Fibroblast of skin of scalp (primary cell): ENCODE results near the gene TMCC3.
"Not testable (repeated sequence)": the region's sequence is repeated elsewhere in the genome, so short reads cannot be mapped to it uniquely, and the experiment has no call there.

ENCODE experiments used
- DNase-seq: peaks from one replicate; pipeline ENCODE4 v3.0.0-alpha.2; 2013

TMCC3 gene

GRCh38 chr12:94634717-94635116 lies 15.6 kb downstream of the TMCC3 start:
- no peak for DNase-seq

GRCh38 chr12:94633401-94633800 lies 17.0 kb downstream of the TMCC3 start:
- DNase-seq = no peak

- DNase-seq = no peak
Measured at GRCh38 chr12:94631058-94631457, 19.3 kb downstream of the TMCC3 start.

GRCh38 chr12:94628819-94629472 lies 21.4 kb downstream of the TMCC3 start:
- no peak for DNase-seq

DNA sequence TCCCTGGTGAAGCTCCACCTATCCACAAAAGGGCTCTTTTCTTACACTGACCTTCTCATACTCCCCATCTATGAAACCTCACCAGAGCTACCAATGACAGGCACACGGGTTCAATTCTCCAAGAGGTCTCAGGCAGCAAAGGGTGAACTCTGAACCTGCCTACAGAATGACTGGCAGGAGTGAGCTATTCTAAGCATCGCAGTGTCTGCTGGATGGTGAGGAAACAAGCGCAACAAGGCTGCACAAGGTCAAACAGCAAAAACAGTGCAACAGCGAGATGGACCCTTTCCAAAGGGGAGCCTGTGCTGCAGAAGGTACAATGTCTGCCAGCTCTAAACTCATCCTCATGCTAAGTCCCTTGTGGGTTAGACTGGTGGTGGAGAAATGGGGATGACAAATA lies 22.0 kb downstream of the TMCC3 start:
- no peak for DNase-seq

DNA sequence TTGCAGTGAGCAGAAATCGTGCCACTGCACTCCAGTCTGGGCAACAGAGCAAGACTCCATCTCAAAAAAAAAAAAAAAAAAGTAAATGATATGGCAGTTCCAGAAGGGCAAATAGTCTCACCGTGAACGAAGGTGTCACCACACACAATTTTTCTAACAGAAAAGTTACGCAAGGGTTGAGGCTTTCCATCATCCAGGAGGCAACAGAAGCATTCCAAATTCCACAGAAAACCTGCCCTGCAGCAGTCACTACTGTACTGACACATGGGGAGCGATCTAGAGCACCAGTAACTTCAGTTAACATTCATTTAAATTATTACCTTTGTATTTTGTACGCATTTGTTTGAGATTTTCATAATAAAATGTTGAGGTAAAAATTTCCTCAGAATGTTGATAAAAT lies 24.8 kb downstream of the TMCC3 start:
- DNase-seq = no peak

- no peak for DNase-seq
Measured at GRCh38 chr12:94623161-94623920, 27.0 kb downstream of the TMCC3 start.

DNA sequence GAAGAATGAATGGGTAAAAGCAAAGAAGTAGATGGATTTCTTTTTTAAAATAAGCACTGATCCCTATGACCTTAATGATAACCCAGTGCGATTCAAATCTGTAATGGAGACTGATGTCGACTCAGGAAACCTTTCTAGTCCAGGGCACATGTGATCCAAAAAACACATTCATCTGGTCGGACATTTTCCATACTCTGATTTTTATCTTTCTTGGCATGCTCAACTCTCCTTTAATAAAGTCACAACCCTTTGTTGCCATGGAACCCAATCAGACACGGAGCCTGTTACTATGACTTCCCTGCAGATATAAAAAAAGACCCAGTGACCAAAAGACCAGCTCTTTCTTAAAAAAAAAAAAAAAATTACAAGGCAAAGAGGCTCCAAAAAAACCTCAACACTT lies 27.9 kb downstream of the TMCC3 start:
- DNase-seq = no peak

DNA sequence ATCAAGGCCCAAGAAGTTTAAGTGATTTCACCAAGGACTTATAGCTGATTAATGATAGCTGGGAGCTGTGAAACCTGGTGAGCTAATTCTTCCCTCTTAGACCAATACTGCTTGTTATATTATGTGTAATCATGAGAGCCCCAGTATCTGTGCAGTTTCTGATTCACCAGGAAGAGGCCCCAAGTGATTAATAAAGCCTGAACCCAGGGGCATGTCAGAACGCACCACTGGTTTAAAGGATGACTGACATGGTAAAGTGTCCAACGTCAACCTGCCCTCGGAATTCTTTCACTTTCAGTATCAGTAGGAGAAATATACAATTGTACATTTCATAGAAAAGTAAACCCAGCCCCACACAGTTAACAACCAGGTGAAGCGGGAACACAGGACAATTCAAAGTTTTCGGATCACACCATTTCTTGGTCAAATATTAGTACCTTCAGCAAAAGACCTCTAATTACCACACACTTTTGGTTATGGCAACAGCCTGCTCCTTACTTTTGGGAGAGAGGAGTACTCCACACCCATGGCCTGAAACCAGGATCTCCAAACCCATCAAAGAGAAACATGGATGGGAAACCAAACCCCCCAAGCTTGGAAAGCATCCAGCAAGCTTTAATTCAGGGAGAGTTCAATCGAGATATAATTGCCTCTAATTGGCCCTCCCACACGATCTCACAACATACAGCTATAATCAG lies 28.5 kb downstream of the TMCC3 start:
- DNase-seq = no peak

- DNase-seq = no peak
Measured at GRCh38 chr12:94620621-94621020, 29.7 kb downstream of the TMCC3 start.

- peak; percentile 76 for DNase-seq
Measured at GRCh38 chr12:94618995-94619695, 31.2 kb downstream of the TMCC3 start.

DNA sequence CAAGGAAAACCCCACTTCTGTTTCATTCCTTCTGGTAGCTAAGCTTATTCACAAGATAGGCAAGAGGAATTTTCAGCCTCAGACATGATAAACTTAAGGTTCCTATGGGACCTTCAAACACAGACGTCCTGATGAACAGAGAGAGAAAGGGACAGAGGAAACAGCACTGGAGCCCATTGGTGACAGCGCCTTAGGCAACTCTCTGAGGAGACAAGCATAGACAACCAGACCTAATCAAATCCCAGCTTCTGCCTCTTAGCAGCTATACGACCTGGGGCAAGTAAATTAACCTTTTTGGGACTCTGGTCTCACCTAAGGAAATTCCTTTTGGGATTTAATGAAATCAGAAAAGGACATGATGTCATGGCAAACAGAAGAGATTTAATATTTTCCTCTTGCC lies 33.3 kb downstream of the TMCC3 start:
- no peak for DNase-seq

DNA sequence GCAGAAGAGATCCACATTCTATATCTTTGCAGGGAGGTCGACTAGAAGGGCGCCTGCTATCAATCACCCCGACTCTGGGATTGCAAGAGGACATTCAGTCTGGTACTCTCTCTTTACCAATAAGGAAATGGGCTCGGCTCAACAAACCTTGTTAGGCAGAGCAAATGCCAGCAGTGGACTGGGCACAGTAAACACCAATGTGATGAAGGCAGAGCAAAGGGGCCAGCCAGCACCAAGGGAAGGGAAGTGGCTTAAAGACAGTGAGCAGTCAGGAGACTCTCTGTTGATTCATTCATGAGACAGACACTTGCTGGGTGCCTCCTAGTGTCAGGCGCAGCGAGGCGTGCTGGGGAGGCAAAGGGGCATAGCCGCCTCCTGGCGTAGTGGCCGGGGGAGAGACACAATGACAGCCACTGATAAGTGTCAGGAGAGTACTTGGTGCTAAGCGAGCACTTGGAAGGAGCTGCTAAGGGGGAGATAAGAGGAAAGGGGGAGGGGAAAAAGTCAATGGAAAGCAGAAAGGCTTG lies 34.1 kb downstream of the TMCC3 start:
- DNase-seq = no peak

- DNase-seq = peak; percentile 33
Measured at GRCh38 chr12:94615260-94616181, 34.8 kb downstream of the TMCC3 start.

- no peak for DNase-seq
Measured at GRCh38 chr12:94614288-94614721, 36.1 kb downstream of the TMCC3 start.

DNA sequence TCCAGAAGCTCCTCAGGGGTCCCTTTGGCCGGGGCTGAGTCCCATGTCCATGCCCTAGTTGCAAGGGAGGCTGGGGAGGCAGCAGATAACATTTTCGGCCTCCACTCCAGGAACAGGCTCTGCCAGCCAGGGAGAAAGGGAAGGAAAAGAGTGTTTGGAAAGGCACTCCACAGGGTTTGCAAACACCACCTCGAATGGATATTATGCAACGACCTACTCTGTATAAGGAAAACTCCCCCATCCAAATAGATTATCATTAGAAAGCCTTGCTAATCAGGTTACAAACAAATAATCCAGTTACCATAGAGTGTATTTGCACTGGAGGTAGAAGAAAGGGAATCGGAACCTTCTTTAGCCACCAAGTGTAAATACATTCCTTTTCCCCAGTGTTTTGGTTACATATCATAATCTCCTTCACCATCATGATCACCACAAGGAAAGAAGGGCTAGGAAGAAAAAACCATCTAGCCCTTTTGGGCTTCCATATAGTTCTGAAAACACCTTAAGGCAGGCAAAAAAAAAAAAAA lies 40.4 kb downstream of the TMCC3 start:
- DNase-seq = no peak

- DNase-seq = not testable (repeated sequence)
Measured at GRCh38 chr12:94606810-94607209, 43.5 kb downstream of the TMCC3 start.

DNA sequence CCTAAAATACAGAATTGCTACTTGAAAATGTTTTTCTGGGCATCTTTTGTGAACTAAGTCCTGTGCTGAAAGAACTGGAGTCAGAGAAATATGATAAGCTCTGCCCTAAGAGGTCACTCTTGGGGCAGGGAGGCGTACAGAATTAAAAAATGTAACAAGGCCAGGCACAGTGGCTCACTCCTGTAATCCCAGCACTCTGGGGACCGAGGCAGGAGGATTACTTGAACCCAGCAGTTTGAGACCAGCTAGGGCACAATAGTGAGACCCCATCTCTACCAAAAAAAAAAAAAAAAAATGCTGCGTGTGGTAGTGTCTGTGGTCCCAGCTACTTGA lies 46.0 kb downstream of the TMCC3 start:
- DNase-seq = no peak

- DNase-seq = no peak
Measured at GRCh38 chr12:94603434-94604365, 46.7 kb downstream of the TMCC3 start.

DNA sequence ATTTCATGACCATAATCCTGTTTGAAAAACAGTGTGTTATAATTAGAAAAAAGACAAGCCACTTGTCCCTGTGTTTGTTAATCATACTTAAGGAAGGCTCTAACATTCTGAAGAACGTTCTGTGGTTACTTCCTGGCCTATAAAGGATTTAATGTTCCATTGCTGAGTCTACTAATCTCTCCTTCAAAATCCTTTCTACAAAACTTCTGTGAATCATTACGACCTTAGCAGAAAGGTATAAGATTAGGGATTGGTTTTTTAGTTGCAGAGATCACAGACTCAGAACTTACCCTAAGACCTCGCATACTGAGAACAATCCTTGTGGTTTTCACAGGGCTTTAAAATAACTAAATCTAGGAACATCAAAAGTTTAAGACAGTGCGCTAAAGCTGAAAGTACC lies 48.3 kb downstream of the TMCC3 start:
- no peak for DNase-seq
